GM21423 (cell line): Measurements from ENCODE around the gene ATAD5.

Source experiments
- ATAC-seq: cut with Tn5 transposase; IDR thresholded peaks from one replicate; pipeline ENCODE4 v1.9.1; 2021; ENCODE audit warnings: mild to moderate bottlenecking, moderate library complexity; ENCODE audit not compliant: unreplicated experiment

The ATAD5 gene

GRCh38 chr17:30939051-30939689 is 107.4 kb downstream of the ATAD5 start:
- ATAC-seq, result no peak

- no peak for ATAC-seq
Measured at GRCh38 chr17:30942308-30943079, 110.7 kb downstream of the ATAD5 start.
